Esophagus muscularis mucosa (tissue), 4 donors: ENCODE data around the gene VPS13D. TPM values are rescaled to one million over a fixed set of nuclear protein-coding genes. Genes with fewer than 3 reads are reported as not detected.

Experiments used
- DNase-seq: peaks from one replicate; pipeline ENCODE4 v3.0.0-alpha.2; 2017; ENCODE audit errors: extremely low spot score
- H3K27ac ChIP-seq, 4 donors: fragments of 200-600 bp; sonication (generic); replicated peaks in 1 of 4; 1 replicate in 3 of 4; 2 replicates in 1 of 4; pipeline ENCODE4 v1.5.1; 2016 to 2019; ENCODE audit warnings: mild to moderate bottlenecking in 1 of 4
- H3K27me3 ChIP-seq, 4 donors: fragments of 200-600 bp; sonication (generic); one replicate each; pipeline versions ENCODE4 v1.5.1 to v1.6.0; 2016 to 2019
- H3K36me3 ChIP-seq, 4 donors: fragments of 200-600 bp; sonication (generic); one replicate each; pipeline ENCODE4 v1.5.1; 2016 to 2019
- H3K4me1 ChIP-seq, 4 donors: fragments of 200-600 bp; sonication (generic); one replicate each; pipeline ENCODE4 v1.5.1; 2016 to 2019
- H3K4me3 ChIP-seq, 4 donors: fragments of 200-600 bp; sonication (generic); 1 replicate in 2 of 4; 2 replicates in 2 of 4; pipeline ENCODE4 v1.5.1; 2016 to 2019; ENCODE audit warnings: mild to moderate bottlenecking in 4 of 4, moderate library complexity in 1 of 4
- H3K9me3 ChIP-seq, 4 donors: fragments of 200-600 bp; sonication (generic); 1 replicate in 3 of 4; 2 replicates in 1 of 4; pipeline ENCODE4 v1.5.1; 2016 to 2019
- EP300 ChIP-seq: sonication (generic); formaldehyde crosslinking; IDR thresholded peaks from one replicate; pipeline ENCODE4 v1.6.1; 2017; ENCODE audit warnings: antibody characterized with exemption
- POLR2A ChIP-seq: fragments of 450-650 bp; IDR thresholded peaks from one replicate; pipeline ENCODE4 v1.6.1; 2017; ENCODE audit warnings: antibody characterized with exemption, moderate library complexity, mild to moderate bottlenecking, low read depth
- POLR2AphosphoS5 ChIP-seq, 2 donors: sonication (generic); formaldehyde crosslinking; IDR thresholded peaks; one replicate each; pipeline ENCODE4 v1.6.1; 2017; ENCODE audit warnings: antibody characterized with exemption in 2 of 2
- WGBS: methylation state at CpG from one replicate; pipeline ENCODE4 v1.1.5; 2018; 5-methylcytosine and 5-hydroxymethylcytosine counted together
- intact Hi-C: fragments of 100-400 bp; cut with DNase I; formaldehyde crosslinking; loops from one replicate; pipeline ENCODE4 v1.15.1; 2023
- total RNA-seq, 4 donors: library from RNA; depleted of rRNA; stranded (reverse); fragments of >200 nt; gene quantifications; one replicate each; pipeline versions ENCODE4 v1.1.0 to v1.2.1, GENCODE V29; 2016
- TF ChIP-seq, protein P1 (sequence below), 3 experiments: fragments of 200-600 bp in 2 of 3; fragments of 450-650 bp in 1 of 3; sonication (generic) in 2 of 3; IDR thresholded peaks; one replicate each; pipeline ENCODE4 v1.5.1; 2017 to 2019; ENCODE audit warnings: antibody characterized with exemption in 3 of 3, mild to moderate bottlenecking in 2 of 3, moderate library complexity in 1 of 3

Gene VPS13D
- total RNA-seq, 4 donors from 2014 or later, result 67.8 to 93.3 (median 85.4) TPM

DNA sequence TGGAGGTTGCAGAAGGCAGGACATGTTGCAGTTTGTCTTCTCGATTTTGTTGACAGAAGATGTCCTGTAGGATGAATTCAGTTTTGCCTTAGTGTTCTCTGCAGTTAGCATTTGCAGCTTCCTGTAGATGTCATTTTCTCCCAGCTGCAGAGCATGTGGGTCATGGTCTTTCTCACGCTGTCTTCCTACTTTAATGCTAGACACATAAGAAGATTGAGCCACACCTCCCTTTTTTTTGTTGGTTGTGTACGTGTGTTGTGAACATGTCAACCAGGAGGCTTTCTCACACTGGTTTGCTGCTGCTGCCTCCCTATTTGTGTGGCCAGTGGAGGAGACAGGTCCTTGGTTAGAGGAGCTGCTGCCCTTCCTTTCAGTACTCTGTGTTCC is 110.7 kb downstream of the VPS13D start:
- H3K4me3 ChIP-seq, result no peak overlapping the region
- no peaks in the 10 kb centered on the region for H3K9me3 ChIP-seq
- H3K4me1 ChIP-seq, result peaks cover 68 to 95% (median 78%) of the 10 kb centered on the region in 4 donors
- 58% methylated on average over 3 of the region's 3 CpGs for WGBS
- intact Hi-C loops, result no loop called here
- TF ChIP-seq, protein P1, sequence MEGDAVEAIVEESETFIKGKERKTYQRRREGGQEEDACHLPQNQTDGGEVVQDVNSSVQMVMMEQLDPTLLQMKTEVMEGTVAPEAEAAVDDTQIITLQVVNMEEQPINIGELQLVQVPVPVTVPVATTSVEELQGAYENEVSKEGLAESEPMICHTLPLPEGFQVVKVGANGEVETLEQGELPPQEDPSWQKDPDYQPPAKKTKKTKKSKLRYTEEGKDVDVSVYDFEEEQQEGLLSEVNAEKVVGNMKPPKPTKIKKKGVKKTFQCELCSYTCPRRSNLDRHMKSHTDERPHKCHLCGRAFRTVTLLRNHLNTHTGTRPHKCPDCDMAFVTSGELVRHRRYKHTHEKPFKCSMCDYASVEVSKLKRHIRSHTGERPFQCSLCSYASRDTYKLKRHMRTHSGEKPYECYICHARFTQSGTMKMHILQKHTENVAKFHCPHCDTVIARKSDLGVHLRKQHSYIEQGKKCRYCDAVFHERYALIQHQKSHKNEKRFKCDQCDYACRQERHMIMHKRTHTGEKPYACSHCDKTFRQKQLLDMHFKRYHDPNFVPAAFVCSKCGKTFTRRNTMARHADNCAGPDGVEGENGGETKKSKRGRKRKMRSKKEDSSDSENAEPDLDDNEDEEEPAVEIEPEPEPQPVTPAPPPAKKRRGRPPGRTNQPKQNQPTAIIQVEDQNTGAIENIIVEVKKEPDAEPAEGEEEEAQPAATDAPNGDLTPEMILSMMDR (IDR thresholded peaks at IDR 0.05), result no peak
- TF ChIP-seq POLR2A (no peak), EP300 (no peak)
- H3K27ac ChIP-seq, result peak overlapping the region in 2 of 4 donors; percentile 2 to 45
- H3K27me3 ChIP-seq, result no peaks in the 10 kb centered on the region
- H3K36me3 ChIP-seq, result peaks cover 0 to 30% (median 15%) of the 10 kb centered on the region in 4 donors
- no peak for DNase-seq

- intact Hi-C loops, result no loop called here
- Histone ChIP-seq H3K27me3 (no peaks in the 10 kb centered on the region), H3K36me3 (peaks cover 5 to 30% (median 16%) of the 10 kb centered on the region in 4 donors), H3K27ac (peak overlapping the region in 2 of 4 donors; percentile 4 to 50), H3K4me1 (peaks cover 69 to 87% (median 75%) of the 10 kb centered on the region in 4 donors), H3K4me3 (no peak overlapping the region), H3K9me3 (no peaks in the 10 kb centered on the region)
- 91% methylated on average over 6 of the region's 6 CpGs for WGBS
- TF ChIP-seq, protein P1 (IDR thresholded peaks at IDR 0.05), result no peak
- no peak for TF ChIP-seq POLR2A
- no peak for TF ChIP-seq POLR2AphosphoS5 (IDR thresholded peaks at IDR 0.05)
- TF ChIP-seq EP300, result no peak
- no peak for DNase-seq
These were observed 111.8 kb downstream of the VPS13D start for GRCh38 chr1:12341667-12342066.

DNA sequence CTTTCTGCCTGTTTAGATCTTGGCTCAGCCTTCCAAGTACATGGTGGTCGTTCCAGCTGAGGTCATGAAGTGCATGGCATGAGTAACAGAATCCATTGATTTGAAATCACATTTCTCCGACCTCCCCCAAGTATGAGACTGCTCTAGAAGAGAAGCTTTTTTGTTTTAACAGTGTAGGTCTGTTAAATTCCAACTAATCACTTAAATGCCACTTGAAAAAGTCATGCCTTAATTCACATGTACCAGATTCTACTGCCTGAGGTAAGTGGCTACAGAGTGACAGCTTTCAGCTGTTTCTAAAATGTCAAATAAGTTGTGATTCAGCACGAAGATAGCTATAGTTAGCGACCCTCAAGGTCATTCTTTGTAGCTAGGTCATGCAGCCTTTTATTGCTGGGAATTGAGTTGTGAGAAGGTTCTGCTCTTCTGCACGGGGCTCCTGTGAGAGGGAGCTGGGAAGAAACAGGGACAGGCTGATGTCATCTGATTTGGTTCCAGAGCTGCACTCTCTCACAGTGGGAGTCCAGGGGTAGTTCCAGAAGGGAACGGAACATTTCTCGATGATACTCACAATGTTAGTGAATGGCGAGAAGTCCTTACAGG is 112.7 kb downstream of the VPS13D start:
- Histone ChIP-seq H3K27ac (peak overlapping the region in 2 of 4 donors; percentile 4 to 50), H3K36me3 (peaks cover 5 to 38% (median 21%) of the 10 kb centered on the region in 4 donors), H3K9me3 (no peaks in the 10 kb centered on the region), H3K27me3 (no peaks in the 10 kb centered on the region), H3K4me3 (no peak overlapping the region), H3K4me1 (peaks cover 65 to 84% (median 73%) of the 10 kb centered on the region in 4 donors)
- WGBS, result 60% methylated on average over 8 of the region's 8 CpGs
- DNase-seq, result no peak
- intact Hi-C loops, result no loop called here
- TF ChIP-seq POLR2AphosphoS5 (IDR thresholded peaks at IDR 0.05) (no peak), POLR2A (no peak), EP300 (no peak)
- TF ChIP-seq, protein P1 (IDR thresholded peaks at IDR 0.05), result no peak

GRCh38 chr1:12343823-12344487 is 114.1 kb downstream of the VPS13D start:
- peak overlapping the region in 3 of 4 donors; percentile 5 to 24 (median 11) for H3K4me3 ChIP-seq
- TF ChIP-seq POLR2AphosphoS5 (IDR thresholded peaks at IDR 0.05), result no peak
- TF ChIP-seq, protein P1 (IDR thresholded peaks at IDR 0.05), result no peak
- TF ChIP-seq POLR2A, result no peak
- no peak for TF ChIP-seq EP300
- H3K36me3 ChIP-seq, result peaks cover 8 to 44% (median 30%) of the 10 kb centered on the region in 4 donors
- intact Hi-C loops, result no loop called here
- H3K27ac ChIP-seq, result peak overlapping the region; percentile 48 to 53 (median 52)
- no peak for DNase-seq
- 62% methylated on average over 2 of the region's 2 CpGs for WGBS
- H3K4me1 ChIP-seq, result peaks cover 59 to 72% (median 65%) of the 10 kb centered on the region in 4 donors
- no peaks in the 10 kb centered on the region for H3K27me3 ChIP-seq
- H3K9me3 ChIP-seq, result no peaks in the 10 kb centered on the region
